ENCODE results near the gene TPD52L1. TPM values are rescaled to one million over a fixed set of nuclear protein-coding genes. Genes with fewer than 3 reads are reported as not detected.
A peak's percentile ranks its signal among the peaks of the same experiment; 100 is the strongest.

The TPD52L1 gene
- total RNA-seq, 1 donor from 2014 or later: 200 TPM

- TF ChIP-seq, protein P1, sequence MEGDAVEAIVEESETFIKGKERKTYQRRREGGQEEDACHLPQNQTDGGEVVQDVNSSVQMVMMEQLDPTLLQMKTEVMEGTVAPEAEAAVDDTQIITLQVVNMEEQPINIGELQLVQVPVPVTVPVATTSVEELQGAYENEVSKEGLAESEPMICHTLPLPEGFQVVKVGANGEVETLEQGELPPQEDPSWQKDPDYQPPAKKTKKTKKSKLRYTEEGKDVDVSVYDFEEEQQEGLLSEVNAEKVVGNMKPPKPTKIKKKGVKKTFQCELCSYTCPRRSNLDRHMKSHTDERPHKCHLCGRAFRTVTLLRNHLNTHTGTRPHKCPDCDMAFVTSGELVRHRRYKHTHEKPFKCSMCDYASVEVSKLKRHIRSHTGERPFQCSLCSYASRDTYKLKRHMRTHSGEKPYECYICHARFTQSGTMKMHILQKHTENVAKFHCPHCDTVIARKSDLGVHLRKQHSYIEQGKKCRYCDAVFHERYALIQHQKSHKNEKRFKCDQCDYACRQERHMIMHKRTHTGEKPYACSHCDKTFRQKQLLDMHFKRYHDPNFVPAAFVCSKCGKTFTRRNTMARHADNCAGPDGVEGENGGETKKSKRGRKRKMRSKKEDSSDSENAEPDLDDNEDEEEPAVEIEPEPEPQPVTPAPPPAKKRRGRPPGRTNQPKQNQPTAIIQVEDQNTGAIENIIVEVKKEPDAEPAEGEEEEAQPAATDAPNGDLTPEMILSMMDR (IDR thresholded peaks at IDR 0.05; ENCODE audit: unreplicated experiment): no peak
- peak overlapping the region; percentile 95 for H3K4me3 Mint-ChIP-seq
- no peaks in the 10 kb centered on the region for H3K27me3 Mint-ChIP-seq (ENCODE audit: low read depth)
- DNase-seq (ENCODE audit: low spot score in 2 of 2, unreplicated experiment in 2 of 2): peak; percentile 23 to 50
- peaks cover 39% of the 10 kb centered on the region for H3K4me1 Mint-ChIP-seq
- peaks cover 1% of the 10 kb centered on the region for H3K9me3 Mint-ChIP-seq
- peak overlapping the region; percentile 94 for H3K27ac Mint-ChIP-seq
- peaks cover 7% of the 10 kb centered on the region for H3K36me3 Mint-ChIP-seq
Observed at GRCh38 chr6:125154118-125154760, 666 bp downstream of the TPD52L1 start.

DNA sequence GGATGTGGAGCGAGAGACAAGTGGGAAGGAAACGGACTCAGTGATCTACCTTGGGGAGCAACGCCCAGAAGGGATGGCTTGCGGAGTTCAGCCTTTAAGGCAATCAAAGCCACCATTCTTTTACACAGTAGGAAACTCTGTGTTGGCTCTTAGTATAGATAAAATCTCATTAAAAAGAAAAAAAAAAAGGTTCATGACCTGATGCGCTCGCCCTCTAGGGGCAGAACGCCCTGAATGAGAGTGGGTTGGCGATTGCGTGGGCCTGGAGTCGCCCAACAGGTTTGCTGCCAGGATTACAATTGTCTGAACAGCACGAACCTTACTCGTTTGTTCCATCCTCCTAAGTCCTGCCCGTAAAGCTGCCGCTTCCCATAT is 1.2 kb downstream of the TPD52L1 start:
- peak in 1 of 2 experiments; percentile 40 for DNase-seq (ENCODE audit: low spot score in 2 of 2, unreplicated experiment in 2 of 2)
- Mint-ChIP-seq H3K9me3 (peaks cover 6% of the 10 kb centered on the region), H3K27me3 (ENCODE audit: low read depth) (no peaks in the 10 kb centered on the region), H3K27ac (peak overlapping the region; percentile 94), H3K36me3 (peaks cover 12% of the 10 kb centered on the region), H3K4me3 (peak overlapping the region; percentile 95), H3K4me1 (peaks cover 39% of the 10 kb centered on the region)
- TF ChIP-seq, protein P1 (IDR thresholded peaks at IDR 0.05; ENCODE audit: unreplicated experiment): peak; percentile 45

GRCh38 chr6:125155344-125155743 is 1.8 kb downstream of the TPD52L1 start:
- no peak for DNase-seq (ENCODE audit: low spot score in 2 of 2, unreplicated experiment in 2 of 2)
- Mint-ChIP-seq H3K27me3 (ENCODE audit: low read depth) (no peaks in the 10 kb centered on the region), H3K4me1 (peaks cover 37% of the 10 kb centered on the region), H3K9me3 (peaks cover 9% of the 10 kb centered on the region), H3K36me3 (peaks cover 17% of the 10 kb centered on the region), H3K27ac (peak overlapping the region; percentile 94), H3K4me3 (peak overlapping the region; percentile 95)
- TF ChIP-seq, protein P1 (IDR thresholded peaks at IDR 0.05; ENCODE audit: unreplicated experiment): no peak

- peaks cover 26% of the 10 kb centered on the region for H3K36me3 Mint-ChIP-seq
- H3K27ac Mint-ChIP-seq: peak overlapping the region; percentile 94
- no peak for DNase-seq (ENCODE audit: low spot score in 2 of 2, unreplicated experiment in 2 of 2)
- H3K9me3 Mint-ChIP-seq: peaks cover 13% of the 10 kb centered on the region
- no peak overlapping the region for H3K4me3 Mint-ChIP-seq
- TF ChIP-seq, protein P1 (IDR thresholded peaks at IDR 0.05; ENCODE audit: unreplicated experiment): no peak
- peaks cover 41% of the 10 kb centered on the region for H3K4me1 Mint-ChIP-seq
- no peaks in the 10 kb centered on the region for H3K27me3 Mint-ChIP-seq (ENCODE audit: low read depth)
Observed at GRCh38 chr6:125156496-125156895, 2.9 kb downstream of the TPD52L1 start.

DNA sequence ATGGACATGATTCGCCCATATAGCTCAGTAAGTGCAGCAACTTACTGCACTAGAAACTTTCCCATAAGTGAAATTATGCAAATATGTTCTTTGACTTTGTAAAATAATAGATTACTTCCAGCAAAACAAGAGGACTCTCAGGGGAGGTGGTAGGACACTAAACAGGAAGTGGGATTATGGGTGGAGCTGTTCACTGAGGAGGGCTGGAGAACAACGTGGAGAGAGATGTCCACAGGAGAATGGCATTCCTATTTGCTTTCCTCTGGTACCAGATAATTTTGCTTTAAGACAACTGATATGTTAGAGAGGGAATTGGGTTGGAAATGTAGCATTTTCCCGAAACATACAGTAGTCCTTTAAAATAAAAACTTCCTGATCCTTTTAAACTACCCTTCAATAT is 3.7 kb downstream of the TPD52L1 start:
- Mint-ChIP-seq H3K4me3 (no peak overlapping the region), H3K9me3 (peaks cover 13% of the 10 kb centered on the region), H3K27me3 (ENCODE audit: low read depth) (no peaks in the 10 kb centered on the region), H3K27ac (peak overlapping the region; percentile 94), H3K36me3 (peaks cover 26% of the 10 kb centered on the region), H3K4me1 (peaks cover 41% of the 10 kb centered on the region)
- TF ChIP-seq, protein P1 (IDR thresholded peaks at IDR 0.05; ENCODE audit: unreplicated experiment): no peak
- no peak for DNase-seq (ENCODE audit: low spot score in 2 of 2, unreplicated experiment in 2 of 2)

All from mesothelial cell of epicardium (in vitro differentiated cells).